ENCODE data around the gene MAT2A.
"Not testable (repeated sequence)": the region's sequence is repeated elsewhere in the genome, so short reads cannot be mapped to it uniquely, and the experiment has no call there.

MAT2A gene

GRCh38 chr2:85553184-85553583, 14.2 kb downstream of the MAT2A start (continued):
- no peak for TF ChIP-seq POU6F1 (CRISPR knock-in tag; IDR thresholded peaks at IDR 0.05; ENCODE audit: borderline replicate concordance, low read depth)

- TF ChIP-seq POU6F1 (CRISPR knock-in tag; IDR thresholded peaks at IDR 0.05; ENCODE audit: borderline replicate concordance, low read depth): no peak
- no peak for ATAC-seq
Measured at GRCh38 chr2:85554980-85555612, 16.1 kb downstream of the MAT2A start.

GRCh38 chr2:85557130-85557529, 18.2 kb downstream of the MAT2A start:
- TF ChIP-seq ZNF70 (CRISPR knock-in tag; IDR thresholded peaks at IDR 0.05): no peak
- no peak for TF ChIP-seq GLIS3 (CRISPR knock-in tag; IDR thresholded peaks at IDR 0.05)
- no peak for TF ChIP-seq RARB (CRISPR knock-in tag; IDR thresholded peaks at IDR 0.05)
- TF ChIP-seq PATZ1 (CRISPR knock-in tag; IDR thresholded peaks at IDR 0.05; ENCODE audit: borderline replicate concordance): no peak
- no peak for TF ChIP-seq ISL1 (CRISPR knock-in tag; IDR thresholded peaks at IDR 0.05)
- TF ChIP-seq ZNF8 (CRISPR knock-in tag; IDR thresholded peaks at IDR 0.05): no peak
- TF ChIP-seq ZC3H10 (CRISPR knock-in tag; IDR thresholded peaks at IDR 0.05): no peak
- no peak for TF ChIP-seq CREB5 (CRISPR knock-in tag; IDR thresholded peaks at IDR 0.05; ENCODE audit: low read depth)
- TF ChIP-seq CSRNP3 (CRISPR knock-in tag; IDR thresholded peaks at IDR 0.05): no peak
- no peak for TF ChIP-seq PPARA (CRISPR knock-in tag; IDR thresholded peaks at IDR 0.05; ENCODE audit: borderline replicate concordance)
- no peak for TF ChIP-seq TOX (CRISPR knock-in tag; IDR thresholded peaks at IDR 0.05; ENCODE audit: borderline replicate concordance)
- no peak for TF ChIP-seq ARNTL (CRISPR knock-in tag; IDR thresholded peaks at IDR 0.05; ENCODE audit: borderline replicate concordance, low read depth)
- TF ChIP-seq ZFP30 (CRISPR knock-in tag; IDR thresholded peaks at IDR 0.05): no peak
- TF ChIP-seq OSR1 (CRISPR knock-in tag; IDR thresholded peaks at IDR 0.05): no peak
- no peak for TF ChIP-seq ESRRG (CRISPR knock-in tag; IDR thresholded peaks at IDR 0.05)
- TF ChIP-seq ZFP3 (CRISPR knock-in tag; IDR thresholded peaks at IDR 0.05): no peak
- TF ChIP-seq SNAI2 (CRISPR knock-in tag; IDR thresholded peaks at IDR 0.05): no peak
- no peak for TF ChIP-seq CSDC2 (CRISPR knock-in tag; IDR thresholded peaks at IDR 0.05)
- no peak for ATAC-seq

- no peak for TF ChIP-seq ESRRG (CRISPR knock-in tag; IDR thresholded peaks at IDR 0.05)
- no peak for TF ChIP-seq OSR1 (CRISPR knock-in tag; IDR thresholded peaks at IDR 0.05)
- no peak for TF ChIP-seq GLIS3 (CRISPR knock-in tag; IDR thresholded peaks at IDR 0.05)
- TF ChIP-seq SNAI2 (CRISPR knock-in tag; IDR thresholded peaks at IDR 0.05): no peak
- no peak for TF ChIP-seq TOX (CRISPR knock-in tag; IDR thresholded peaks at IDR 0.05; ENCODE audit: borderline replicate concordance)
- no peak for TF ChIP-seq ZNF565 (CRISPR knock-in tag; conservative IDR thresholded peaks at IDR 0.05; ENCODE audit: low read depth)
- TF ChIP-seq ISL1 (CRISPR knock-in tag; IDR thresholded peaks at IDR 0.05): no peak
- TF ChIP-seq ZNF8 (CRISPR knock-in tag; IDR thresholded peaks at IDR 0.05): no peak
- no peak for TF ChIP-seq POU6F1 (CRISPR knock-in tag; IDR thresholded peaks at IDR 0.05; ENCODE audit: borderline replicate concordance, low read depth)
- no peak for TF ChIP-seq CSDC2 (CRISPR knock-in tag; IDR thresholded peaks at IDR 0.05)
- no peak for TF ChIP-seq CSRNP3 (CRISPR knock-in tag; IDR thresholded peaks at IDR 0.05)
- no peak for TF ChIP-seq ZNF70 (CRISPR knock-in tag; IDR thresholded peaks at IDR 0.05)
- no peak for TF ChIP-seq TCF4 (CRISPR knock-in tag; IDR thresholded peaks at IDR 0.05; ENCODE audit: borderline replicate concordance)
- TF ChIP-seq ARNTL (CRISPR knock-in tag; IDR thresholded peaks at IDR 0.05; ENCODE audit: borderline replicate concordance, low read depth): no peak
- no peak for TF ChIP-seq RARB (CRISPR knock-in tag; IDR thresholded peaks at IDR 0.05)
- no peak for ATAC-seq
Measured at GRCh38 chr2:85558160-85558559, 19.2 kb downstream of the MAT2A start.

GRCh38 chr2:85560403-85560726, 21.4 kb downstream of the MAT2A start:
- ATAC-seq: not testable (repeated sequence)

Measured in SK-N-SH treated with all-trans-retinoic acid at 6 μM for 48 hours (cell line).